ENCODE results near the gene RCN1.
"Not testable (repeated sequence)": the region's sequence is repeated elsewhere in the genome, so short reads cannot be mapped to it uniquely, and the experiment has no call there.

- not testable (repeated sequence) for TF ChIP-seq CTCF (IDR thresholded peaks at IDR 0.05 in 4 of 5, conservative IDR thresholded peaks at IDR 0.05 in 1 of 5); POLR2A (IDR thresholded peaks at IDR 0.05)
Observed at GRCh38 chr11:32063031-32063430, 27.8 kb upstream of the RCN1 start.
